ENCODE results near the gene ATP5PD. TPM values are rescaled to one million over a fixed set of nuclear protein-coding genes. Genes with fewer than 3 reads are reported as not detected.

The ATP5PD gene
- total and polyA plus RNA-seq, 2 of the 8 experiments (the other 6 are each of a cell fraction or from before 2014, with no cell fraction given) = 335 to 407 TPM

DNA sequence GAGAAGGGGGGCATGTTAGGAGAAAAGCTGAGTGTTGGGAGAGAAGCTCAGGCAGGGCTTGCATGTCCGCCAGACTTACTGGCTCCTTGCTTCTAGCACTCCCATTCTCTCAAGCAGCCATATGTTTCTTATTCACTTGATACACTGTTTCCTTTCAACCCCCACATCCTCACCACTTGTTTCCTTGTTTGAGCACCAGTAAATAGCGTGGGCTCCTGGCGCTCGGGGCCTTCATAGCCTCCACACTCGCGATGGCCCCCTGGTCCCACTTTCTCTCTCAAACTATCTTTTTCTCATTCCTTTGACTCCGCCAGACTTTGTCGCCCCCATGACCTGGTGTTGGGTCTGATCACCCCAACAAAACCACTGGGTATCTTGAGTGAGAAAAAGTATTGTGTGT lies 16.6 kb downstream of the ATP5PD start:
- Histone ChIP-seq H3K18ac (ENCODE audit: extremely low read depth, low read length) (no peak overlapping the region), H4K5ac (ENCODE audit: insufficient read length, low read depth, low read length) (no peak overlapping the region), H4K8ac (ENCODE audit: extremely low read depth, insufficient read depth, low read length) (no peak overlapping the region), H2BK15ac (ENCODE audit: low read length) (no peak overlapping the region), H3K4me1 (replicated peaks in 1 of 4; ENCODE audit: control insufficient read depth in 3 of 4, insufficient read depth in 4 of 4, low read length in 3 of 4) (peaks cover 0 to 3% (median under 1%) of the 10 kb centered on the region in 4 experiments; a peak in 2 of 7 replicates), H2BK120ac (replicated peaks; ENCODE audit: low read depth, low read length) (no peak overlapping the region), H4K20me1 (replicated peaks in 1 of 2; ENCODE audit: control insufficient read depth in 1 of 2, insufficient read depth in 2 of 2, low read length in 2 of 2) (no peaks in the 10 kb centered on the region), H3K23me2 (ENCODE audit: low read depth, low read length) (no peaks in the 10 kb centered on the region), H2BK12ac (ENCODE audit: low read depth, low read length) (no peak overlapping the region), H2BK20ac (ENCODE audit: low read length) (no peak overlapping the region), H3K27ac (ENCODE audit: low read depth, low read length) (no peak overlapping the region), H3K4me3 (ENCODE audit: extremely low read depth in 1 of 4, insufficient read depth in 2 of 4, low read depth in 3 of 4, low read length in 4 of 4) (no peak overlapping the region), H2AK5ac (ENCODE audit: low read depth, low read length) (no peak overlapping the region), H2AFZ (ENCODE audit: low read length) (no peak overlapping the region), H3K36me3 (ENCODE audit: control insufficient read depth in 2 of 4, insufficient read depth in 4 of 4, low read length in 3 of 4) (0 out of 8 replicates have a peak, but pooled peaks cover 0 to under 1% (median 0%) of the 10 kb centered on the region in 4 experiments), H3K9ac (replicated peaks in 1 of 4; ENCODE audit: extremely low read depth in 1 of 4, low read depth in 3 of 4, low read length in 3 of 4) (no peak overlapping the region), H4K91ac (replicated peaks; ENCODE audit: insufficient read length, low read length) (no peak overlapping the region), H2BK5ac (ENCODE audit: low read depth, low read length) (no peak overlapping the region), H3K56ac (replicated peaks; ENCODE audit: insufficient read length, low read depth, low read length) (no peak overlapping the region), H3K4ac (replicated peaks; ENCODE audit: insufficient read length, low read depth, low read length) (no peak overlapping the region), H3K14ac (ENCODE audit: insufficient read length) (no peak overlapping the region), H3K79me1 (ENCODE audit: low read depth, low read length) (no peaks in the 10 kb centered on the region), H3K4me2 (ENCODE audit: insufficient read depth in 1 of 2, low read depth in 2 of 2, low read length in 2 of 2) (no peak overlapping the region), H3K9me3 (ENCODE audit: insufficient read depth in 2 of 2, low read depth in 1 of 2, low read length in 1 of 2) (peaks cover 8 to 9% of the 10 kb centered on the region in 2 experiments), H3K79me2 (ENCODE audit: control insufficient read depth in 1 of 2, insufficient read depth in 2 of 2, low read length in 2 of 2) (no peaks in the 10 kb centered on the region), H3K23ac (ENCODE audit: insufficient read length) (no peak overlapping the region), H3K27me3 (replicated peaks in 1 of 4; ENCODE audit: control insufficient read depth in 3 of 4, extremely low read depth in 1 of 4, insufficient read depth in 3 of 4, low read length in 3 of 4) (no peaks in the 10 kb centered on the region)
- POLR2A ChIA-PET (ENCODE audit: partially characterized antibody) = no interaction called here
- FAIRE-seq (no peak), DNase-seq (ENCODE audit: low read depth in 1 of 2, low spot score in 2 of 2) (no peak)
- WGBS, 2 experiments (ENCODE audit: extremely low coverage in 1 of 2, insufficient coverage in 1 of 2, insufficient read length in 1 of 2, insufficient replicate concordance in 2 of 2, low coverage in 1 of 2, low lambda C conversion rate in 2 of 2, missing lambda C conversion rate in 1 of 2) = 84% methylated on average over 8 of the region's 8 CpGs; no CpG with 5 or more reads in 1 of the 2 experiments
- CTCF ChIA-PET (ENCODE audit: partially characterized antibody) = interaction anchor here (1.2 to 1.6 kb wide), 4 partner anchors 11 to 84 kb away, joined by 3 to 4 read pairs (median 3); no protein-coding TSS in a partner anchor
- TF ChIP-seq YY1 (IDR thresholded peaks at IDR 0.05; ENCODE audit: low read depth, low read length) (no peak), SP2 (IDR thresholded peaks at IDR 0.05; ENCODE audit: low read length) (no peak), MAFK (IDR thresholded peaks at IDR 0.05; ENCODE audit: low read depth, low read length) (no peak), EZH2 (IDR thresholded peaks at IDR 0.05; ENCODE audit: low read depth, low read length, severe bottlenecking) (no peak), TCF12 (IDR thresholded peaks at IDR 0.05; ENCODE audit: low read depth, low read length) (no peak), SIRT6 (IDR thresholded peaks at IDR 0.05; ENCODE audit: low read length) (no peak), GTF2F1 (IDR thresholded peaks at IDR 0.05; ENCODE audit: borderline replicate concordance, low read depth, low read length) (no peak), FOSL1 (IDR thresholded peaks at IDR 0.05; ENCODE audit: insufficient read depth, low read depth, low read length) (no peak), TAF1 (IDR thresholded peaks at IDR 0.05; ENCODE audit: low read depth, low read length) (no peak), CEBPB (IDR thresholded peaks at IDR 0.05; ENCODE audit: low read depth, low read length) (no peak), SP1 (IDR thresholded peaks at IDR 0.05; ENCODE audit: low read depth, low read length) (no peak), HDAC2 (IDR thresholded peaks at IDR 0.05; ENCODE audit: borderline replicate concordance in 1 of 2, low read depth in 2 of 2, low read length in 2 of 2) (no peak), RXRA (IDR thresholded peaks at IDR 0.05; ENCODE audit: insufficient read depth, low read depth, low read length) (no peak)
